PC-9 (cell line): ENCODE measurements around the gene ACTN1.

Source experiments
- EZH2 ChIP-seq: fragments of 200-600 bp; sonication (generic); IDR thresholded peaks from 2 replicates; pipeline ENCODE4 v1.8.0; 2017; ENCODE audit warnings: antibody characterized with exemption, low read depth
- TF ChIP-seq, protein P1 (sequence below): fragments of 200-600 bp; sonication (generic); conservative IDR thresholded peaks from 2 replicates; pipeline ENCODE4 v1.6.1; 2017; ENCODE audit warnings: mixed run types, antibody characterized with exemption, mild to moderate bottlenecking, moderate library complexity

- TF ChIP-seq, protein P1, sequence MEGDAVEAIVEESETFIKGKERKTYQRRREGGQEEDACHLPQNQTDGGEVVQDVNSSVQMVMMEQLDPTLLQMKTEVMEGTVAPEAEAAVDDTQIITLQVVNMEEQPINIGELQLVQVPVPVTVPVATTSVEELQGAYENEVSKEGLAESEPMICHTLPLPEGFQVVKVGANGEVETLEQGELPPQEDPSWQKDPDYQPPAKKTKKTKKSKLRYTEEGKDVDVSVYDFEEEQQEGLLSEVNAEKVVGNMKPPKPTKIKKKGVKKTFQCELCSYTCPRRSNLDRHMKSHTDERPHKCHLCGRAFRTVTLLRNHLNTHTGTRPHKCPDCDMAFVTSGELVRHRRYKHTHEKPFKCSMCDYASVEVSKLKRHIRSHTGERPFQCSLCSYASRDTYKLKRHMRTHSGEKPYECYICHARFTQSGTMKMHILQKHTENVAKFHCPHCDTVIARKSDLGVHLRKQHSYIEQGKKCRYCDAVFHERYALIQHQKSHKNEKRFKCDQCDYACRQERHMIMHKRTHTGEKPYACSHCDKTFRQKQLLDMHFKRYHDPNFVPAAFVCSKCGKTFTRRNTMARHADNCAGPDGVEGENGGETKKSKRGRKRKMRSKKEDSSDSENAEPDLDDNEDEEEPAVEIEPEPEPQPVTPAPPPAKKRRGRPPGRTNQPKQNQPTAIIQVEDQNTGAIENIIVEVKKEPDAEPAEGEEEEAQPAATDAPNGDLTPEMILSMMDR = no peak
- no peak for TF ChIP-seq EZH2
Observed at GRCh38 chr14:68892961-68893360, 86.1 kb downstream of the ACTN1 start.
